MV-4-11 (cell line): Measurements from ENCODE around the gene FANK1.
A peak's percentile ranks its signal among the peaks of the same experiment; 100 is the strongest.
"Not testable (repeated sequence)": the region's sequence is repeated elsewhere in the genome, so short reads cannot be mapped to it uniquely, and the experiment has no call there.

Source experiments
- DNase-seq: peaks from one replicate; lab custom pipeline; 2025; lab: John Stamatoyannopoulos, UW

Gene FANK1

DNA sequence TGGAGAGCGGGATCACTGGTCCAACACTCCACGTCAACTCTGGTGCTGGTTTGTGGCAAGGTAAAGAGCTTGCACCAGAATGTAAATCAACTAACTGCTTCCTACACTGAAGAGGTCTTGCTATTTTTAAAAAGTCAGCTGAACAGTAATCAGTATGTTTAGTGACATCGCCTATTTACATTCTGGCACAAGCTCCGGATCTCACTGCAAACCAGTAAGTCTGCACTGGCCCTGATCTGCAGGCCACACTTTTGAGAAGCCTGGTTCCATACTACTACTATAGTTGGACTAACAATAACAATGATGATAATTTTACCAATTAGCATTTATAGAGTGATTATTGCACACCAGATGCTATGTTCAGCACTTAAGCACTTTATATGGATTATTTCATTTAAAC, 6.9 kb upstream of the FANK1 start:
- not testable (repeated sequence) for DNase-seq

DNA sequence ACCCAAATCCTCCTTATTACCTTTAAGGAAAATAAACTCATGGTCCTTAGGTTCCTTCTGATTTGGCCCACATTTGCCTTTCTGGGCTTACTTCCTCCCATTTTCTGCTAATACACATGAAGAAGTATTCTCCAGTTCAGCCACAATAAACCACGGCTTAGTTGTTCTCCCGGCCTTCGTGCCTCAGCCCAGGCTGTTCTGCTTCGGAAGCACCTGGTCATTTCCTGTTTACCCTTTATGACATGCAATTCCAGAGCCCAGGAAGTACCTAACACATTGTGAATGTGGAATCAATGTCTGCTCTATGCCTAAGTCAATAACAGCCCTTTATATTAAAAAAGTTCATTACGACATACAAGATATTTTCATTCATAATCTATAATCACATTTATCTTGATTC, 4.0 kb upstream of the FANK1 start:
- DNase-seq: not testable (repeated sequence)

DNA sequence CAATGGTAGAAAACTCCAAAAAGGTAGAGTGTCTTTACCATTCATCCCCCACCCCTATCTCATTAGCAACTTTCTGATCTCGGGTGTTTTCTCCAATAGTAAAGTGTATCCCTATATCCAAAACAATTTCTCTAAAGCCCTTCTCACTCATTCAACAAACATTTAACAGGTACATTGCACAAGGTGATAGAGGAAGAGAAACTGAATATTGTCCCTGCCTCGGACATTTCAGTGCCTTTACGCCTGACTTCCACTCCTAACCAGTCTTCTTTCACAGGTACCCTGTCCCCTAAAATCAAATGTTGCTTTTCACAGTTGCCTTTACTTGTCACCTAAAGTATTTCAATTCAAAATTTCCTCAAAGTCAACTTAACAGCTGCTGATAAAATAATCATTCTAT, 2.2 kb upstream of the FANK1 start:
- not testable (repeated sequence) for DNase-seq

DNA sequence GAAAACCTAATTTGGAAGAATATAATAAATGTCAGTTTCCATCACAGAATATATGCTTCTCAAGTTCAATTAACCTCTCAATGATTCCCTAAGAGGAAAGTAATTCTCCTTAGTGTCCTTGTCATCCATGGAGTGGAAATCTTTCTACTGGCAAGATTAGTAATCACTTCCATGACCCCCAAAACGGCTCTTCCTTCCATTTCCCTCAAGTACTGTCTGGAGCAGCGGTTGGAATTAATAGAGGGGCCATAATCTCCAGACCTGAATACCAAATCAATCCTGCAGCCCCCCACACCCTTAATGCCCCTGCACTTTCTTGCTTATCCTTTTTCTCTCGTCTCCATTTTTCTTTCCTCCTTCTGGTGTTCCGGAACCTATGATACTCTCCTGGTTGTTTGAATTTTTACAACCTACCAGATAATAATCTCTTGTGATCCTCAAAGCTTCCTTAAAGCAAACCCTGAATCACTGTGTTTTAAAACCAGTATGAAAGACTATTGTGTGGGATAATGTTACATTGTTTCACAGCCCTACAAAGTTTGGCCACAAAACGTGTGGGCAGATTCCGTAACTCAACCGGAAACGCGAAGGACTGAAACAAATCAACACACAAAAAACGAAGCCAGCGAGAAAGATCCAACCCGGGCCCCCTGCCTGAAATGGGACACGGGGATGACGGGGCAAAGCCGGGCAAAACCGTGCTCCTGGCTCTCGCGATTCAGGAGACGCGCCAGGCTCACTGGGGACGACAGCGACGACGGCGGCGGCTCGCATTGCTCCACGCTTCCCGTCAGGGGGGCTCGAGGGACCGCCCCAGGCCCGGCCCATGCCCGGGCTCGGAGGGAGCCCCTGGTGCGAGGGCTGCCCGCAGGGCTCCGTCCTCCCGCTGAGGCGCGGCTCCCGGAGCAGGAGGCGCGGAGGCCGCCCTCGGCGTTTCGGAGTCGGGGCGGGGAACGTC, 955 bp upstream of the FANK1 start:
- peak; percentile 21 for DNase-seq

DNA sequence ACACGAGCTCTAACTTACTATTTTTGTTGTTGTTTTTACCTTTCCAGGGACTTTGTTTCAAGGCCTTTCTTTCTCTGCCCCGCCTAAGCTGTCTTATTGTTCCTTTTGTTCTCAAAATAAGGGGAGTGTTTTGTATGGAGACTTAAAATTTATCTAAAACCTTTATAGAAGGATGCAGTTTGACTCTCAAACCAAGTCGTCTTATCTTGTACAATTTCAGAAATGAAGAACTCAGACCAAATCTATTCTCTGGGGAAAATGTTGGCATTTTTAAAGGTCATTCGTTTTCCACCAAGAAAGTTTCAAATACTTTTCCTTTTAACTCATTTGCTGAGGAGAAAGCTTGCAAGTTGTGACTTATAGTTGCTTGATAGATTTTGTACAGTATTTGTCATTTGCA, 953 bp downstream of the FANK1 start:
- DNase-seq: not testable (repeated sequence)

DNA sequence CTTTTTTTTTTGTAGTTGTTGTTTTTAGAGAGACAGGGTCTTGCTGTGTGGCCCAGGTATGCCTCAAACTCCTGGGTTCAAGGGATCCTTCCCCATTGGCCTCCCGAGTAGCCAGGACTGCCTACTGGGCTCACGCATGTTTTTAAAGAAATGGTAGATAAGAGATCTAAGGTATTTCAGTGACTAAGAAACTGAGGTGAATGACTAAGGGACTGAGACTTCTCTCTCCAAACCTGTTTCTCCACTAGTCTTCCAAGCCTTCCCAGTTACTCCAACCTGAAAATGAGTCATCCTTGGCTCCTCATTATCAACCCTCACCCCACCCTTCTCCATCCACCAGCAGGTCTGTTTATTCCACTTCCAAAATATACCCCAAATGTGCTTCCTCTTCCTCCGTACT, 4.6 kb downstream of the FANK1 start:
- not testable (repeated sequence) for DNase-seq

DNA sequence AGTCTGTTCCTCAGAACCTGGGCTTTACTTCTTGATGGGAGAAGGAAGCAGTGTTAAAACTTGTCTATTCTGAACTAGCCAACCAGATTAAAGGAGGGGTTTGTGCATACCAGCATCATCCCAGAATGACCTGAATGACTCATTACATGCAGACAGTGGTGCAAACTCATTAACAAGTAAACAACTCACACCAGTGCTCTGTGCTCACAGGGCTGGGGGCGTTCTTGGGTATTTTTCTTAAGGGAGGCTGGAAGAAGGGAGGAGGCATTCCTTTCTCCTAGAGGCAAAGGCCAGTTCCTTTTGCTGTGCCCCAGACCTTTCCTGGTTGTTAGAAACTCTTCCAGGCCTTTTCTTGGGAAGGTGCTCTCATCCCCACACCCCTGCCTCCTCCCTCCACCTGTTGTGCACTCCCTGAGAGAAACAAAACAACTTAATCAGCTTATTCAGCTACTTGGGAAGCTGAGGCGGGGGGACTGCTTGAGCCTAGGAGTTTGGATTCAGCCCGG, 6.8 kb downstream of the FANK1 start:
- not testable (repeated sequence) for DNase-seq

DNA sequence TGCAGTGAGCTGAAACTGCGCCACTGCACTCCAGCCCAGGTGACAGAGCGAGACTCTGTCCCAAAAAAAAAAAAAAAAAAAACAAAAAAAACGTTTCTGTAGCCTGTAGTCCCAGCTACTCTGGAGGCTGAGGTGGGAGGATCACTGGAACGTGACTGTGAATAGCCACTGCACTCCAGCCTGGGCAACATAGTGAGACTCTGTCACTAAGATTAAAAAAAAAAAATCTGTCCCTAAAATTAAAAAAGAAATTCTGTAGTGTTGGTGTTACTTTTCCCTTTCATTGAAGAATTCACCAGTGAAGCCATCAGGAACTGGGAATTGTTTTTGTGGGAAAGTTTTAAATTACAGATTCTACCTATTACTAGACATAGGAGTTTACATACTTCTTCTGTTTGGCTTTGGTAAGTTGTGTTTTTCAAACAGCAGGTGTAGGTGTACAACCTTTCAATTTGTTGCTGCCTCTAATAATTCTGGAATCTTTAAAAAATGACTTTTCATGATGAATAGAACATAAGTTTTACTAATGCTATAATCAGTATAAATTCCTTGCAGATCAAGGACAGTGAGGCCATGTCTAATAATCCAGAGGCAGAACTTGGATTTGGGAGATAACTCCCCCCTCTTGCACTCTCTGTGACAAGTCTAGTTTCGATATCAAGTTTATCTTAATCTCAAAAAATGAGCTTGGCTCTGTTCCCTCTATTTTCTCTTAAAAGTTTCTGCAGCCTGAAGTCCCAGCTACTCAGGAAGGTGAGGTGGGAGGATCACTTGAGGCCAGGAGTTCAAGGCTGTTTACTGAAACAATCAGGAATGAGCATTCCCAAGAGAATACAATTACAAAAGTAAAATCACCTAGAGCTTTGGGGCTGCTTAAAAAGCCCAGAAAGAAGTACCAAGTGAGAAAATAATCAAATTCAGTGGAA, 9.0 kb downstream of the FANK1 start:
- not testable (repeated sequence) for DNase-seq

DNA sequence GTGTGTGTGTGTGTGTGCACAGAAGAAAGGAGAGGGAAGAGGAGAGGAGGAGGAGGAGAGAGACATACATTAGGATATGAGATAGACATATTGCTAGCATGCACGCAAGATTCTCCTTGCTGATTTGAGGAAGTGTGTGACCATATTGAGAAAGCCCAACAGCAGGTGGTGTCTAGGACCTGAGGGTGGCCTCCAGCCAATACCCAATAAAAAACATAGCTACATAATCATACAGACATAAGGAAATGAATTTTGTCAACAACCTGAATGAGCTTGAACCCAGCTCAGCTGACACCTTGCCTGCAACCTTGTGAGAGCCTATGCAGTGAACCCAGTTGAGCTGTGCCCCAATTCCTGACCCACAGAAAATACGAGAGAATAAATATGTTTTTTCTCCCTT, 11.2 kb downstream of the FANK1 start:
- peak; percentile 60 for DNase-seq

DNA sequence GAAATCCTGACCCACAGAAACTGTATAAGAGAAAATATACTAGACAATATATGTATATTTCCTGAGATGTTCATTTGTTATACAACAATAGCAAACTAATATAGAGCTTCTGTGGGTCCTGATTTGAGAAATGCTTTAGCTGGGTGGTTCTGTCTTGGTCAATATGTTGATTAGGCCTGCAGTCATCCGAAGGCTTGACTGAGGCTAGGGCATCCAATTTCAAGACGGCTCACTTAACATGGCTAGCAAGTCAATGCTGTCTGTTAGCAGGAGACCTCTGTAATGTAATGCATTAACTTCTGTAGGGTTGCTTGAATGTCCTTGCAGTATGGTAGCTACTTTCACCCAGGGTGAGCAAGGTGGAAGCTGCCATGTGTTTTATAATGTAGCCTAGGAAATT, 12.4 kb downstream of the FANK1 start:
- not testable (repeated sequence) for DNase-seq

DNA sequence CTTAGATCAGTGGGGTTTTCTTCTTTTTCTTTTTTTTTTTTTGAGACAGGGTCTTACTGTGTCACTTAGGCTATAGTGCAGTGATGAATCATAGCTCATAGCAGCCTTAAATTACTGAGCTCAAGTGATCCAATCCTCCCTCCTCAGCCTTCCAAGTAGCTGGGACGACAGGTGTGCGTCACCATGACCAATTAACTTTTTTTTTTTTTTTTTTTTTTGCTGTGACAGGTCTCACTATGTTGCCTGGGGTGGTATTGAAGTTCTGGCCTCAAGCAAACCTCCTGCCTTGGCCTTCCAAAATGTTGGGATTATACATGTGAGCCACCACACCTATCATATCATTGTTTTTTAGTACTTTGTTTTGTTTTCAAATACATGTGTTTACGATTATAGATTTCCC, 13.1 kb downstream of the FANK1 start:
- DNase-seq: not testable (repeated sequence)

DNA sequence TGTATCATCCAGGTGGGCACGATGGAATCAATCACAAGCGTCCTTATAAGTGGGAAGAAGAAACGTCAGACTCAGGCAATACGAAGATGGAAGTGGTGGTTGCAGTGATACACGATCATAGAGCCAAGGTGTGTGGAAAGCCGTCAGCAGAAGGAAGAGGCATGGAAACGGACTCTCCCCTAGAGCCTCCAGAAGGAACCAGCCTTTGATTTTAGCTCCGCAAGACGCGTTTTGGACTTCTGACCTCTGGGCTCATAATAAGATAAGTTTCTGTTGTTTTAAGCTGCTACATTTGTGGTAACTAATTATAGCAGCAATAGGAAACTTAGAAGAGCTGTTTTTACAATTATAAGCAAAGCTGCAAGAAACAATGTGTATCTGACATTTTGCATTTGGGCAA, 14.8 kb downstream of the FANK1 start:
- DNase-seq: no peak

DNA sequence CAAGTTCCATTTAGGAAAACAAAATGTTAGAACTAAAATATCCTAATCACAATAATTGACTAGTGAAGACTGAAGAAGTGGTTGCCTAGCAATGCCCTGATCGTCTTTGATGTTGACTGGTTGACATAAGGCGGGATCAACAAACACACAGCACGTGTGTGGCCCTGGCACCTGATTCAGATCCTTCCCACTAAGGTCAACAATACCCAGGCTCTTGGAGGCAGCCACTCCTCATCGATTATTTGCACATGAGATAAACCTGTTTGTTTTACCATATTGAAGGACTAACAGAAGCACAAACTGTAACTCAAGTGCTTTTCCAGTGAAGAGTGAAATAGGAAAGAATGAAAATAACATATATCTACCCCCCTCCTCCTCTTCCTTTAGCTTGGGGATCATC, 15.6 kb downstream of the FANK1 start:
- DNase-seq: no peak

DNA sequence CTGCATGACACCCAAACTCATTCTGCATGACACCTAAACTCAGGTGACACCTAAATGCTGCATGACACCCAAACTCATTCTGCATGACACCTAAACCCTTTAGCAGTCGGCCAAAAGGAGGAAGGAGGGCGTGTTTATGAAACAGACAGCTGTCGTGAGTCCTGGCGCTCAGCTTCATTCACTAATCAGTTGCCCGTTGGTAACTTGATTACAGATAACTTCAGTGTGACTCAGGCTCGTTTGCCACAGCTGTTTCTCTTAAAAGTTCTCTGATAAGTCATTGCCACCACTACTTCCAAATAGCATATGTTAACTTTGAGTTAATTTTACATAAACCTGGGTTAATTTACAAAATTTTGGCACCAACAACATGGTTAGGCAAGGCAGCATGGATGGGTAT, 16.9 kb downstream of the FANK1 start:
- not testable (repeated sequence) for DNase-seq

DNA sequence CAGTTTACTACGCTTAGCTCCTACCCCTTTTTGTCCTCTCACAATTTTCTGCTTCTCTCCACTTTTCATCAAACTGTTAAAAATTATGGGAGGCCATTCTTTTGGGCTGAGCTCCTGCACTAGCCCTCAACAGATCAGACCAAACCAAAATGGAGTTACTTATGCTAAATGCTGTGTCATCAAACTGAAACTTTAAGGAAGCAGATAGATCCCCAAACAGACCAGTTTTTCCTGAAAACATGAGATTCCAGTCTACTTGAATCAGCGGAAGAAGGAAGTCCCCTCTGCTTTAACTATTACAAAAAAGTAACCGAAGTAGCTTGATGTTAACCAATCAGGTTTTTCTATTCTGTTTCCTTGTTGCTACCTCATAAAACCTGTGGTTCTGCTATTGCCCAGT, 20.6 kb downstream of the FANK1 start:
- DNase-seq: no peak

DNA sequence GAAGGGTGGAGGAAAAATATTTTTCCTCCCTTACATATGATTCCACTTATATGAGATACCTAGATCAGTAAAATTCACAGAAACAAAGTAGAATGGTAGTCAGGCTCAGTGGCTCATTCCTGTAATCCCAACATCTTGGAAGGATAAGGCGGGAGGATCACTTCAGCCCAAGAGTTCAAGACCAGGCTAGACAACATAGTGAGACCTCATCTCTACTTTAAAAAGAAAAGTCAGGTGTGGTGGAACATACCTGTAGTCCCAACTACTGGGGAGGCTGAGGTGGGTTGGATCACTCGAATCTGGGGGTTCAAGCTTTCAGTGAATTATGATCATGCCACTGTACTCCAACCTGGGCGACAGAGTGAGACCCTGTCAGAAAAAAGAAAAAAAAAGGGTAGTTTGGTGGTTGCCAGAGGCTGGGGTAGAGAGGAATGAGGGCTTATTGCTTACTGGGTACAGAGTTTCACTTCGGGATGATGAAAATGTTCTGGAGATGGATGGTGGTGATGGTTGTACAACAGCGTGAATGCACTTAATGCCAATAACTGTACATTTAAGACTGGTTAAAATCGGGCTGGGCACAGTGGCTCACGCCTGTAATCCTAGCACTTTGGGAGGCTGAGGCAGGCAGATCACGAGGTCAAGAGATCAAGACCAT, 21.5 kb downstream of the FANK1 start:
- not testable (repeated sequence) for DNase-seq

DNA sequence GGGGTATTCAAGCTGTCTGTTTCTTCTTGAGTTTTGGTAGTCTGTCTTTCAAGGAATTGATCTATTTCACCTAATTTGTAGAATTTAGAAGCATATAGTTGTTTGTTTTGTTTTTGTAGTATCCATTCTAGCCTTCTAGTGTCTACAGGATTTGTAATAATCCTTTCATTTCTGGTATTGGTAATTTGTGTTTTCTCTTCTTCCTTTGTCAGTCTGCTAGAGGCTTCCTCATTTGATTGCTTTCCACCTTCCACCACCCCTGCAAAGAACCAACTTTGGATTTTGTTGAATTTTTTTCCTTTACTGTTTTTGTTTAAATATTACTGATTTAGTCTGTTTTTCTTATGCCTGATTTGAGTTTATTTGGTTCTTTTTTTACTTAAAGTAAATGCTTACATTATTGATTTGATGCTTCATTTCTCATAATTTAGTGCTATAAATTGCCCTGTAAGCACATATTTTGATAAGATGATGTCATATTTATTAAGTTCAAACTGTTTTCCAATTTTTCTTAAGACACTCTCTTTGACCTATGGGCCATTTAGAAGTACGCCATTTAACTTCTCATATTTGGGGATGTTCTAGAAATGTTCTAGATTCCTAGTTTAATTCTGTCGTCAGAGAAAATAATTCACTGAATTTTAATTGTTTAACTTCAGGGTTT, 25.4 kb downstream of the FANK1 start:
- DNase-seq: not testable (repeated sequence)

DNA sequence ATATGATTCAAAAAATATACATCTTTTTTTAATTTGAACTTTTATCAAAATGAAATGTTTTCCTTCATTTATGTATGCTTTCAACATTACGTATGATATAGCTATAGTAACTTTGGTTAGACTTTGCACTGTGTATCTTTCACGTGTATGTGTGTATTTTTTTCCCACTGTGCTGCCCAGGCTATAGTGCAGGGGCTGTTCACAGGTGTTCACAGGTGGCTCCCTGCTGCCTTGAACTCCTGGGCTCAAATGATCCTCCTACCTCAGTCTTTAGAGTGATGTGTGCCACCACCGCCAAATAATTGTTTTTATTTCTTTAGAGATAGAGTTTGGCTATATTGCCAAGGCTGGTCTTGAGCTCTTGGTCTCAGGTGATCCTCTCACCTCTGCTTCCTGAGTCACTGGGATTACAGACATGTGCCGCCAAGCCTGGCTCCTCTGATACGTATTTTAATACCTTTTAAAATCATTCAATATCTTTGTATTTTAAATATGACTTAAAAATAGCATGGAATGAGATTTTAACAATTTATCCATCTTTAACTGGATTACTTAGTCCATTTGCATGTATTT, 29.0 kb downstream of the FANK1 start:
- DNase-seq: no peak

DNA sequence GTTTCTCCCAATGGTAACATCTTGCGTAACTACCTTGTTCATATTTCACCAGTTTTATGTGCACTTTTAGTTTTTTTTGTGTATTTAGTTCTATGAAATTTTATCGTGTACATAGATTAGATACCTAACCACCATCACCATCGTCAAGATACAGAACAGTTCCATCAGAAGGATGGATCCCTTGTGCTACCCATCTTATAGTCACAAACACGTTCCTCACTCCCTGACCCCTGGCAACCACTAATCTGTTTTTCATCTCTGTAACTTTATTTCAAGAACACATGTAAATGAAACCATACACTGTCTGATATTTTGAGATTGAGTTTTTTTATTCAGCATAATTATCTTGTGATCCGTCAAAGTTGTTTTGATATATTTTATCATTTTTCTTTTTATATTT, 29.9 kb downstream of the FANK1 start:
- no peak for DNase-seq

DNA sequence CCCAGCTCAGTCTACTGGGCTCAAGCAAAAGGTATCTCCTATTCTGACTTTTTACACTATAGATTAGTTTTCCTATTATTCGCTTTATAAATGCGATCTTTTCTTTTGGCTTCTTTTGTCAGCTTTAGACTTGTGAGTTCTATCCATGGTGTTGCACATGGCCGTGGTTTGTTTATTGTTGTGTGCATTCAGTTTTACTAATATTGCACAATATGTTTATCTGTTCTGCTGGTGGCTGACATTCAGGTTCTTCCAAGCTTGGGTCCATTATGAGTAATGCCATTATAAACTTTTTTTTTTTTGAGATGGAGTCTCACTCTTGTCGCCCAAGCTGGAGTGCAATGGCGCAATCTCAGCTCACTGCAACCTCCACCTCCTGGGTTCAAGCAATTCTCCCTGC, 30.9 kb downstream of the FANK1 start:
- not testable (repeated sequence) for DNase-seq
